Large intestine (tissue), 3 donors: ENCODE data around the gene ANGPTL5. TPM values are rescaled to one million over a fixed set of nuclear protein-coding genes. Genes with fewer than 3 reads are reported as not detected.

ENCODE experiments used
- DNase-seq, 2 donors: peaks; one replicate each; pipeline versions ENCODE4 v3.0.0 to v3.0.0-alpha.2; 2013
- H3K27ac ChIP-seq: one replicate; pipeline ENCODE4 v1.5.1; 2013; ENCODE audit warnings: low read length
- H3K27me3 ChIP-seq: 2 replicates; pipeline ENCODE4 v1.6.1; 2013; ENCODE audit warnings: low read length; ENCODE audit not compliant: control insufficient read depth, insufficient read depth
- H3K36me3 ChIP-seq: 2 replicates; pipeline ENCODE4 v1.6.1; 2013; ENCODE audit warnings: low read length; ENCODE audit not compliant: control insufficient read depth, insufficient read depth
- H3K4me1 ChIP-seq: one replicate; pipeline ENCODE4 v1.6.1; 2013; ENCODE audit warnings: low read length; ENCODE audit not compliant: control insufficient read depth, insufficient read depth
- H3K4me3 ChIP-seq: one replicate; pipeline ENCODE4 v1.5.1; 2013; ENCODE audit warnings: low read length
- H3K9me3 ChIP-seq: one replicate; pipeline ENCODE4 v1.6.1; 2013; ENCODE audit warnings: mild to moderate bottlenecking, low read depth, low read length, moderate library complexity; ENCODE audit not compliant: control insufficient read depth
- WGBS: methylation state at CpG from one replicate; pipeline ENCODE4 v1.1.5; 2013; ENCODE audit warnings: low lambda C conversion rate; ENCODE audit not compliant: insufficient coverage; 5-methylcytosine and 5-hydroxymethylcytosine counted together
- polyA plus RNA-seq: library from polyadenylated mRNA; unstranded; fragments of 120-200 nt; gene quantifications from one replicate; pipeline ENCODE4 v1.2.1, GENCODE V29; 2013

ANGPTL5 gene
- polyA plus RNA-seq, 1 donor = 0.06 TPM

DNA sequence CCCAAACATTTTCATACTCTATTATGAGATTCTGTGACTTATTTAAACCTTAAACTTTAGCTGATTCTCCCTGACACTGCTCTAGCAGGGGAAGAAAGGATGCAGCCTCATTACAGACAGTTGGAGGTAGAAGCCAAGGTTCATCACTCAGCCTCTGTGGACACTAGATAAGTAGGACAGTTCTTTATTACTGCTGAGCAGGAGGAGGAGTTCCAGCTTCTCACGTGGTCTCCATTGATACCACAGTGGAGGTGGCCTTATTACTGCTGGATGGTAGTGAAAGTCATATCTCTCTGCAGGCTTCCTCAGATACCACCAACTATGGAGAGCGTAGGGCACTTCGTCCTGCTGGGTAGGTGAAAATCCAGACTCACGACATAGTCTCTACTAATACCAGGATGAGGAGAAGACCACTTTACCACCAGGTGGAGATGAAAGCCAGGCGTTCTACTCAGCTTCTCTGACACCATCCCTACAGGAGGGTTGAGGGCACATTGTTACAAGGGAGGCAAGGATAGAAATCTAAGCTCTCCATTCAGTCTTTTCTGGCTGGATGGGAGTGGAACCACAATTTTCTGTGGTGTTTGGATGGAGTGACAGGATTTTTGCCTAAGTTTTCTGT is 13.1 kb upstream of the ANGPTL5 start:
- no CpG with 5 or more reads among the region's 5 CpGs for WGBS
- peak; percentile 35 to 60 for DNase-seq
- no peak overlapping the region for H3K27ac ChIP-seq
- no peaks in the 10 kb centered on the region for H3K4me1 ChIP-seq
- no peaks in the 10 kb centered on the region for H3K9me3 ChIP-seq
- H3K4me3 ChIP-seq = no peak overlapping the region
- no peaks in the 10 kb centered on the region for H3K27me3 ChIP-seq
- H3K36me3 ChIP-seq = no peaks in the 10 kb centered on the region

DNA sequence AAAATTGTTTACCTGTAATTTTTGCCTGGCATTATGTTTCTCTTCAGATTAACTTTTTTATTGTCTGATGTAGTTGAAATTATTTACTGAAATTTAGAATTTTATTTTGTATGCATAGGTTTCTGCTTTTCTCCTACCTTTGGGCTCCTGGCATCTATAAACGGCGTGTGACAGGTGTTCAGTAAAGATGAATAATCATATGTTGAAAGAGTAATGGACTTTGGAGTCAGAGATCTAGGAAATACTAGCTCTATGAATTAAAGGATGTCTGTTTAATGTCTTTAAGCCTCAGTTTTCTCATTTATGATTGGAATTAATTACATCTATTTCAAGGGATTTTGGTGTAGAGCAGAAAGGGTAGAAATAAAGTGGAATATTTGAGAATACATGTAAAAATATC is 7.2 kb upstream of the ANGPTL5 start:
- Histone ChIP-seq H3K4me3 (no peak overlapping the region), H3K27ac (no peak overlapping the region), H3K9me3 (no peaks in the 10 kb centered on the region), H3K36me3 (no peaks in the 10 kb centered on the region), H3K27me3 (no peaks in the 10 kb centered on the region), H3K4me1 (no peaks in the 10 kb centered on the region)
- peak; percentile 22 to 54 for DNase-seq
- no CpG with 5 or more reads among the region's 2 CpGs for WGBS

DNA sequence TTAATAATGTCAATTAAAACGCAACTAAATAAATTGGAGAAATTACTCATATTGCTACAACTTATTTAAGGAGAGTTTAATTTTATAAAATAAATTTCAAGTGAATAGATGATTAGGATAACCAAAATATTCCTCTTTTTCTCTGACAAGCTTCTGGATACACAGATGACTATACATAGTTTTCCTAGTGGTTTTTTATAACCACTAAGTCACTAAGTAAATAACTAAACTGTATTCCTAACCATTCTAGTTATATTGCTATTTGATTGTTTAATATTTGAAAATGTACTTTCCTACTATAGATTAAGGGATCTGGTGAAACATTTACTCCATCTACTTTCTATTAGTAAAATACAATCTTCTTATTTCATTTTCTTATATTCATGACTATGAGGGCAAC is 4.7 kb upstream of the ANGPTL5 start:
- Histone ChIP-seq H3K4me3 (no peak overlapping the region), H3K36me3 (no peaks in the 10 kb centered on the region), H3K4me1 (no peaks in the 10 kb centered on the region), H3K27me3 (no peaks in the 10 kb centered on the region), H3K27ac (no peak overlapping the region), H3K9me3 (no peaks in the 10 kb centered on the region)
- no peak for DNase-seq
- WGBS = 100% methylated on average over 1 of the region's 1 CpG

DNA sequence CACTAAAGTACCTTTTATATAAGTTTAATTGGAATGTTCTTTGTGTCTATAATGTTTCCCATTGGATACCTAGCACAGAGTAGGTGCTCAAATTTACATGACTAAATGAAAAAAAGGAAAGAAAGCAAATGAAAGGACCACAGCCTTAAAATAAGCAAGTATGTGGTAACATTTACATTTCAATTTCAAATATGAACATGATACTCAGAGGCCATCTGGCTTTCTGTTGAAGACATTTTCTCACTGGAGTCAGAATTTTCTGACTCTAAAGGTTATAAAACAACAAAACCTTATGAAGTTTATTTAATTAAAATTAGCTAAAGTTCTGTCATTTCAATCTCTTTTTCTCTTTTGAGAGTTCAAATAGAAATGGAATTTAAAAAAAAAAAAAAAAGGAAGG is 904 bp upstream of the ANGPTL5 start:
- DNase-seq = no peak
- no peaks in the 10 kb centered on the region for H3K36me3 ChIP-seq
- H3K9me3 ChIP-seq = no peaks in the 10 kb centered on the region
- H3K4me1 ChIP-seq = no peaks in the 10 kb centered on the region
- H3K27ac ChIP-seq = no peak overlapping the region
- no peak overlapping the region for H3K4me3 ChIP-seq
- H3K27me3 ChIP-seq = no peaks in the 10 kb centered on the region

DNA sequence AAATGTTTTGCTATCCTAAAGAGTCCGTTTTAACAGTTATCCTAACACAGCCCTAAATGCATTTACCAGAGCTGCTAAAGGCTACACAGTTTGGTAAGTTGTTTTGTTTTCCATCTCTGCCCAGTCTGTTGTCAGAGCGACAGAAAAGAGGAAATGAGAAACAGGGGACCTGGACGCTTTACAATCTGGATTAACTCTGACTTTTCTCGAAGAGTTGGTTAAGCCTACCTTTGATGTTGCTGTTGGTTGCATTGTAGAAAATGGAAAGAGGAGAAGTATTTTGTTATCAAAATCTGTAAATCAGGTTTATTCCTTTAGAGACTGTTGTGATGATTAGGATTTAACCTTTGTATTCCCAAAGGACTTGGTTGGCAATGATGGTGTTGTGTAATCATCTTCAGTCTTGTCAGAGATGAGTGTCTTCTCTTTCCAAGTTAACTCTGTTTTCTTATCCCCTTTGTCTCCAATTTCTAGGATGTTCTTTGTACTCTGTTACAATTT is 481 bp downstream of the ANGPTL5 start:
- H3K27ac ChIP-seq = peak overlapping the region; percentile 74
- H3K36me3 ChIP-seq = no peaks in the 10 kb centered on the region
- no peaks in the 10 kb centered on the region for H3K4me1 ChIP-seq
- no peaks in the 10 kb centered on the region for H3K27me3 ChIP-seq
- 43% methylated on average over 3 of the region's 4 CpGs for WGBS
- DNase-seq = peak; percentile 12 to 55
- no peaks in the 10 kb centered on the region for H3K9me3 ChIP-seq
- peak overlapping the region; percentile 67 for H3K4me3 ChIP-seq

DNA sequence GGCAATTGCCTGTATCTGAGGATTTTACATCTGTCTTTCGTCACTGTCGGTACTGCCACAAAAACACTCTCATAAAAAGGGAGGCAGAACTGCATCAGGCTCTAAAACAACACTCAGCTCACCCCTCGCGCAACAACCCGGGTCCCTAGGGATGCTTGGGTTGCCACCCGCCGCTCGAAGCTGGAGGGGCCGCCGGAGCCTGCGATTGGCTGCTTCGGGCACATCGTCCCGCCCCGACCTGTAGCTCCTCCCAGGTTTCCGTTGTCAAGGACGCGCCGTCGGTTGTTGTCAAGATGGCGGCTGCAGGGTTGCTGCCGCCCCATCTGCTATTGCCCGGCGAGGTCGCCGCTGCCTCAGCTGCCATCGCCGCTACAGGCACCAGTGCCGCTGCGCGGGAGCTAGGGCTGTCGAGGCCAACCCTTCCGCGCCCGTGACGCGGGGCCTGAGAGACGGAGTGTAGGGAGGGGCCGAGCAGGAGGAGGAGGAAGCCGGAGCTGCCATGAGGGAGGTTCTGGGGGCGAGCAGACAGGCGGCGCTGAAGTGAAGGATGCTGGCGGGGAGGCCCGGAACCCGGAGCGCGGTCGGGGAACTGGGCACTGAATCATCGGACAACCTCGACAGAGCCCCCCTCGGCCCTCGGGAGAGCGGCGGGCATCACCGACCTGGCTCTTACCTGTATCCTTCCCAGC is 1.4 kb downstream of the ANGPTL5 start, which contains the start of gene CEP126:
Gene CEP126 (plus strand): TSS at position 273 of the 689 bp plus-strand sequence. CDS start 275 bp downstream, at position 548.
- DNase-seq = peak; percentile 92 to 95
- peak within 1 kb of the TSS; percentile 67 for H3K4me3 ChIP-seq
- no peaks in the 10 kb centered on the region for H3K27me3 ChIP-seq
- no peaks in the 10 kb centered on the region for H3K4me1 ChIP-seq
- H3K9me3 ChIP-seq = no peaks in the 10 kb centered on the region
- no peaks in the 10 kb centered on the region for H3K36me3 ChIP-seq
- no CpG with 5 or more reads among the region's 56 CpGs for WGBS
- peak within 1 kb of the TSS; percentile 74 for H3K27ac ChIP-seq

DNA sequence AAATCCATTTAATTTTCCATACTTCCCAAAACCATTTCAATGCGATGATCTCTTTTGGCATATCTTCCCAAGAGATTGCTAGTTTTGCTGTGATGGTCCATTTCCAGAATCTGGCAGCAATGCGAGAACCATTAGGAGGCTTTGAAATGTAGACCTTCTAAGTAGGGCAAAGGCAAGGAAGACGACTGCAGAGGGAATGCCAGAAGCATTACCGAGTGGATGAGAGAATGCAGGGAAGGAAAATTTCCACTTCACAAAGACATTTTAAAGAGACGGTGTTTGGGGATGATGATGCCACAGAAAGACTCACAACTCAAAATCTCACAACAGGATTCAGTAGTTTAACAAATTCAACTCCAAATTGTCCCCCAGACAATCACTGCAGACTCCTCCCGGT is 2.0 kb downstream of the ANGPTL5 start:
- WGBS = 10% methylated on average over 2 of the region's 6 CpGs
- no peaks in the 10 kb centered on the region for H3K27me3 ChIP-seq
- peak in 1 of 2 donors; percentile 2 for DNase-seq
- no peaks in the 10 kb centered on the region for H3K9me3 ChIP-seq
- peak overlapping the region; percentile 67 for H3K4me3 ChIP-seq
- peak overlapping the region; percentile 74 for H3K27ac ChIP-seq
- no peaks in the 10 kb centered on the region for H3K36me3 ChIP-seq
- no peaks in the 10 kb centered on the region for H3K4me1 ChIP-seq

DNA sequence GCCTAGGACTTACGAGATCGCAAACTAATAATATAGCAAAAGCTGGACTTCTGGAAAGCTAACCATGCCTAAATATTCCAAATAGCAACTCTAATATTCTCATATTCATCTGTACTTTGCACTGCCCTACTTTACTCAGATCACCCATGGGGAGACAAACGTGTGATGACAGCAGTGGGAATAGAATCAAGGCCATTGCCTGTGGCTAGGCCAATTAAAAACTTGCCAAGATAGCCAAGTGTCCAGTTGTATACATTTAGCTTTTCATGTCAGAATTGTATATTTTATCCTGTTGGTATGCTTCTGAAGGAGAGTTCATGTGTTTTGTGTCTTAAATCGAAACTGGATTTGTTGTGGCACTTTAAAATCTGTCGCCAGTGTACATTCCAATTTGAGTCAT is 2.7 kb downstream of the ANGPTL5 start:
- no peaks in the 10 kb centered on the region for H3K27me3 ChIP-seq
- H3K27ac ChIP-seq = no peak overlapping the region
- no peaks in the 10 kb centered on the region for H3K9me3 ChIP-seq
- DNase-seq = no peak
- no peaks in the 10 kb centered on the region for H3K4me1 ChIP-seq
- no peak overlapping the region for H3K4me3 ChIP-seq
- no peaks in the 10 kb centered on the region for H3K36me3 ChIP-seq
- 83% methylated on average over 4 of the region's 5 CpGs for WGBS

DNA sequence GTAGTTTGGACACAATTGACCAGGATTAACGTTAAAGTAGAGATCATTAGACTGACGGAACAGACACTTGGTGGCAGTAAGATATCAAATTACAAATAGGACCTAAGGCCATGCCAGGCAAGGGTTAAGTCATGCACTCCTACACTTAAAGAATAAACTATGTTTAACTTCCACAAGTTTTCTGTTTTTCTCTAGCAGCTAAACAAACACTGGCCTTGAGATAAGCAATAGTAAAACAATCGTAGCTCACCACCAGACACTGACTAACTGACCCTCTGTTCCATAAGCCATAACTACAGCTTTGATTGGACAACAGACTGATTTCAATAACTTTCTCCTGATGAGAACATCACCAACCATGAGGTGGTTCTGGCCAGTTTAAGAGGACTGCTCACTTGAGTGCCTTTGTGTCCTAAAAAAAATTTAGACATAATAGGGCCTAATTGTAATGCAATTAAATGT is 3.5 kb downstream of the ANGPTL5 start:
- no peaks in the 10 kb centered on the region for H3K27me3 ChIP-seq
- H3K36me3 ChIP-seq = no peaks in the 10 kb centered on the region
- H3K4me3 ChIP-seq = no peak overlapping the region
- DNase-seq = no peak
- no peaks in the 10 kb centered on the region for H3K9me3 ChIP-seq
- 17% methylated on average over 1 of the region's 3 CpGs for WGBS
- no peaks in the 10 kb centered on the region for H3K4me1 ChIP-seq
- no peak overlapping the region for H3K27ac ChIP-seq

DNA sequence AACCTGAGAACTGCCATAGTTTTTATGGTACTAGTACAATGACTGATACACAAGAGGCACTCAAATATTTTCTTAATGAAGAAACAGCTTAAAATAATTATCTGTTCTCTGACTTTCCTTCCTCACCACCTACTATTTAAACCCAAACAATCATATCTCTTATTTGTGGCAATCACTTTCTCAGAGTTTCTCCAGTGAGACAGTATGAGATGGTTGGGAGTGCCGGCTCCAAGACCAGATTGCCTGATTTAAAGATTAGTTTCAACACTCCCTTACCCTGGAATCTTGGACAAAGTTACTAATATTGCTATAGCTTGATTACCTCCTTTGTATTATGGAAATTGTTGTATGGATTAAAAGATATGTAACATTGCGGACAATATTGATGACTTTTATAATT is 7.2 kb downstream of the ANGPTL5 start:
- no peak for DNase-seq
- Histone ChIP-seq H3K27ac (no peak overlapping the region), H3K36me3 (no peaks in the 10 kb centered on the region), H3K9me3 (no peaks in the 10 kb centered on the region), H3K27me3 (no peaks in the 10 kb centered on the region), H3K4me1 (no peaks in the 10 kb centered on the region), H3K4me3 (no peak overlapping the region)
- WGBS = 100% methylated on average over 1 of the region's 2 CpGs
